ENCODE results near the gene ZCCHC17. TPM values are rescaled to one million over a fixed set of nuclear protein-coding genes. Genes with fewer than 3 reads are reported as not detected.

Gene ZCCHC17
- total RNA-seq, 2 experiments from 2014 or later, result 7.3 to 7.6 TPM

DNA sequence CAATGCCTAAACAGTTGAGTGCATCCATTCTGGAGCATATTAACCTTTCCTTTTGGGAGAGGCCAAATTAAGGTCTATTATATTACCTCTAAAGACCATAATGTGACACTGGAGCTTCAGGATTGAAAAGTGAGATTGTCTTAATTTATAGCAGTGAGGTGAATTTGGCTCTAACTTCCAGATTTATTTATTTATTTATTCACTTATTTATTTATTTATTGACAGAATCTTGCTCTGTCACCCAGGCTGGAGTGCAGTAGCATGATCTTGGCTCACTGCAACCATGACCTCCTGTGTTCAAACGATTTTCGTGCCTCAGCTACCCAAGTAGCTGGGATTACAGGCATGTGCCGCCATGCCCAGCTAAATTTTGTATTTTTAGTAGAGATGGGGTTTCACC, 19.1 kb downstream of the ZCCHC17 start:
- CTCF ChIA-PET, result no interaction called here

DNA sequence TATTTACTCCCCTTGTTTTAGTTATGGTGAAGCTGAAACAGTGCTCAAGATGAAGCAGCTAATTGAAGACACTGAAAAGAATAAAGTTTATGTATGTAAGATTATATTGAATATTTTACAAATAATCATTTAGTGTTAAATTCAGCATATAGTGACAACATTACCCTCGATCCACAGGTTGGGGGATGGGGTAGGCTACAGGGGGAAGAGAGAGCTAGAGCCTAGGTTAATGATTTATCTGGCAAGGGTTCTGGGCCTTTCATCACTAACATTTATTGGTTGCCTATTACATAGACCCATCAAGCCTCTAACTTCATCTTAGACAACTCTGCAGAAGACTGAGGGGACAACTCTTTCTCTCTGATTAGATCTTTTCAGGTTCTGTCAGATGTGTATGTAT, 21.3 kb downstream of the ZCCHC17 start:
- TF ChIP-seq, protein P1, sequence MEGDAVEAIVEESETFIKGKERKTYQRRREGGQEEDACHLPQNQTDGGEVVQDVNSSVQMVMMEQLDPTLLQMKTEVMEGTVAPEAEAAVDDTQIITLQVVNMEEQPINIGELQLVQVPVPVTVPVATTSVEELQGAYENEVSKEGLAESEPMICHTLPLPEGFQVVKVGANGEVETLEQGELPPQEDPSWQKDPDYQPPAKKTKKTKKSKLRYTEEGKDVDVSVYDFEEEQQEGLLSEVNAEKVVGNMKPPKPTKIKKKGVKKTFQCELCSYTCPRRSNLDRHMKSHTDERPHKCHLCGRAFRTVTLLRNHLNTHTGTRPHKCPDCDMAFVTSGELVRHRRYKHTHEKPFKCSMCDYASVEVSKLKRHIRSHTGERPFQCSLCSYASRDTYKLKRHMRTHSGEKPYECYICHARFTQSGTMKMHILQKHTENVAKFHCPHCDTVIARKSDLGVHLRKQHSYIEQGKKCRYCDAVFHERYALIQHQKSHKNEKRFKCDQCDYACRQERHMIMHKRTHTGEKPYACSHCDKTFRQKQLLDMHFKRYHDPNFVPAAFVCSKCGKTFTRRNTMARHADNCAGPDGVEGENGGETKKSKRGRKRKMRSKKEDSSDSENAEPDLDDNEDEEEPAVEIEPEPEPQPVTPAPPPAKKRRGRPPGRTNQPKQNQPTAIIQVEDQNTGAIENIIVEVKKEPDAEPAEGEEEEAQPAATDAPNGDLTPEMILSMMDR (IDR thresholded peaks at IDR 0.05), result no peak
- H3K4me3 Mint-ChIP-seq, result no peak overlapping the region
- H3K36me3 Mint-ChIP-seq (ENCODE audit: low read depth), result peaks cover 95% of the 10 kb centered on the region
- H3K27ac ChIP-seq (ENCODE audit: low read depth in 1 of 2, low read length in 2 of 2), result no peak overlapping the region
- ChIA-PET POLR2A (no interaction called here), CTCF (interaction anchor here (0.8 kb wide), 1 partner anchor 10 kb away, joined by 3 read pairs; no protein-coding TSS in a partner anchor)
- no peak overlapping the region for H3K27ac Mint-ChIP-seq
- no peaks in the 10 kb centered on the region for H3K27me3 ChIP-seq (ENCODE audit: control insufficient read depth in 1 of 2, insufficient read depth in 2 of 2, low read length in 2 of 2)
- no peaks in the 10 kb centered on the region for H3K9me3 ChIP-seq (ENCODE audit: control insufficient read depth in 1 of 2, insufficient read depth in 1 of 2, low read length in 2 of 2)
- no peak for DNase-seq
- H3K27me3 Mint-ChIP-seq, result no peaks in the 10 kb centered on the region
- H3K36me3 ChIP-seq (ENCODE audit: insufficient read depth, low read length), result peaks cover 74% of the 10 kb centered on the region
- no peak overlapping the region for H3K4me3 ChIP-seq (ENCODE audit: low read length)
- H3K4me1 ChIP-seq (ENCODE audit: insufficient read depth, low read length), result no peaks in the 10 kb centered on the region
- no peaks in the 10 kb centered on the region for H3K4me1 Mint-ChIP-seq (ENCODE audit: low read depth)
- H3K9me3 Mint-ChIP-seq, result no peaks in the 10 kb centered on the region
- ATAC-seq (ENCODE audit: poor library complexity), result no peak
- intact Hi-C loops (cut with DNase I, micrococcal nuclease), result loop anchor here in 1 of 2 experiments (10.0 kb wide), 1 partner anchor 523 kb away; no protein-coding TSS in a partner anchor

More for the DNA sequence above, 19.1 kb downstream of the ZCCHC17 start:
- POLR2A ChIA-PET, result interaction anchor here (0.6 kb wide), 1 partner anchor 705 kb away, joined by 4 read pairs; no protein-coding TSS in a partner anchor
- H3K4me1 Mint-ChIP-seq (ENCODE audit: low read depth), result no peaks in the 10 kb centered on the region
- intact Hi-C loops (cut with DNase I, micrococcal nuclease), result loop anchor here in 1 of 2 experiments (10.0 kb wide), 1 partner anchor 521 kb away; no protein-coding TSS in a partner anchor
- H3K36me3 ChIP-seq (ENCODE audit: insufficient read depth, low read length), result peaks cover 81% of the 10 kb centered on the region
- H3K27ac ChIP-seq (ENCODE audit: low read depth in 1 of 2, low read length in 2 of 2), result no peak overlapping the region
- H3K9me3 Mint-ChIP-seq, result no peaks in the 10 kb centered on the region
- H3K36me3 Mint-ChIP-seq (ENCODE audit: low read depth), result peaks cover 90% of the 10 kb centered on the region
- TF ChIP-seq, protein P1 (IDR thresholded peaks at IDR 0.05), result no peak
- H3K4me3 Mint-ChIP-seq, result no peak overlapping the region
- no peaks in the 10 kb centered on the region for H3K4me1 ChIP-seq (ENCODE audit: insufficient read depth, low read length)
- no peaks in the 10 kb centered on the region for H3K27me3 Mint-ChIP-seq
- H3K4me3 ChIP-seq (ENCODE audit: low read length), result no peak overlapping the region
- H3K27me3 ChIP-seq (ENCODE audit: control insufficient read depth in 1 of 2, insufficient read depth in 2 of 2, low read length in 2 of 2), result no peaks in the 10 kb centered on the region
- no peak for ATAC-seq (ENCODE audit: poor library complexity)
- no peak for DNase-seq
- H3K9me3 ChIP-seq (ENCODE audit: control insufficient read depth in 1 of 2, insufficient read depth in 1 of 2, low read length in 2 of 2), result no peaks in the 10 kb centered on the region
- H3K27ac Mint-ChIP-seq, result no peak overlapping the region

DNA sequence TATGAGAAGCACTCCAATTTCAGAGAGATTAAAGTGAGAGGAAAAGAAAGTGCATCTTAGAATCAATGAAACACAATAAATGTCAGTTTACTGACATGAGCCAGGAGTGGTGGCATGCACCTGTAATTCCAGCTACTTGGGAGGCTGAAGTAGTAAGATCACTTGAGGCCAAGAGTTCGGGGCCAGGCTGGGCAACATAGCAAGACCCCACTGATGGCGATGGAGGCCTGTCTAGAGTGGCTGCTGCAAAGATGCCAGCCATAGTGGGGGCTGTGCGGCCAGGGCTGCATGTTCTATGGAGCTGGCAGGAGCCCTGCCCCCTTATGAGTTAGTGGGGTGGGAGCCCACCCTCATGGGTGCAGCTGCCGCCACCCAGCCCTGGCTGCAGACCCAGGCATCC, 27.3 kb downstream of the ZCCHC17 start:
- H3K27me3 Mint-ChIP-seq, result no peaks in the 10 kb centered on the region
- no peak overlapping the region for H3K27ac ChIP-seq (ENCODE audit: low read depth in 1 of 2, low read length in 2 of 2)
- no peaks in the 10 kb centered on the region for H3K9me3 Mint-ChIP-seq
- DNase-seq, result no peak
- no peaks in the 10 kb centered on the region for H3K27me3 ChIP-seq (ENCODE audit: control insufficient read depth in 1 of 2, insufficient read depth in 2 of 2, low read length in 2 of 2)
- H3K36me3 ChIP-seq (ENCODE audit: insufficient read depth, low read length), result peaks cover 24% of the 10 kb centered on the region
- TF ChIP-seq, protein P1 (IDR thresholded peaks at IDR 0.05), result no peak
- H3K4me3 ChIP-seq (ENCODE audit: low read length), result no peak overlapping the region
- ChIA-PET POLR2A (no interaction called here), CTCF (no interaction called here)
- no peaks in the 10 kb centered on the region for H3K4me1 ChIP-seq (ENCODE audit: insufficient read depth, low read length)
- H3K27ac Mint-ChIP-seq, result no peak overlapping the region
- H3K4me3 Mint-ChIP-seq, result no peak overlapping the region
- intact Hi-C loops (cut with DNase I, micrococcal nuclease), result no loop called here
- no peaks in the 10 kb centered on the region for H3K9me3 ChIP-seq (ENCODE audit: control insufficient read depth in 1 of 2, insufficient read depth in 1 of 2, low read length in 2 of 2)
- ATAC-seq (ENCODE audit: poor library complexity), result no peak
- no peaks in the 10 kb centered on the region for H3K4me1 Mint-ChIP-seq (ENCODE audit: low read depth)
- H3K36me3 Mint-ChIP-seq (ENCODE audit: low read depth), result peaks cover 46% of the 10 kb centered on the region

All from CD4-positive, alpha-beta T cell (primary cell).